Effector memory CD4-positive, alpha-beta T cell (primary cell): ENCODE results near the gene MGAT4D.

Experiments
- DNase-seq, 3 donors: peaks; one replicate each; pipeline ENCODE4 v3.0.0-alpha.2; 2020
- H3K27ac ChIP-seq: 2 replicates; pipeline ENCODE4 v1.7.0; 2013; ENCODE audit warnings: mild to moderate bottlenecking, low read length, moderate library complexity; ENCODE audit not compliant: insufficient read depth, poor library complexity, severe bottlenecking
- H3K27me3 ChIP-seq: replicated peaks from 2 replicates; pipeline ENCODE4 v1.7.0; 2013; ENCODE audit warnings: mild to moderate bottlenecking, low read length; ENCODE audit not compliant: insufficient read depth, control insufficient read depth, poor library complexity, severe bottlenecking
- H3K36me3 ChIP-seq: 2 replicates; pipeline ENCODE4 v1.7.0; 2013; ENCODE audit warnings: mild to moderate bottlenecking, low read length, moderate library complexity; ENCODE audit not compliant: control insufficient read depth, insufficient read depth
- H3K4me1 ChIP-seq: 2 replicates; pipeline ENCODE4 v1.7.0; 2013; ENCODE audit warnings: low read length, mild to moderate bottlenecking; ENCODE audit not compliant: control insufficient read depth, insufficient read depth, poor library complexity, severe bottlenecking
- H3K4me3 ChIP-seq: 2 replicates; pipeline ENCODE4 v1.7.0; 2013; ENCODE audit warnings: low read length, low read depth, mild to moderate bottlenecking; ENCODE audit not compliant: insufficient read depth, poor library complexity, severe bottlenecking
- H3K9me3 ChIP-seq: 2 replicates; pipeline ENCODE4 v1.7.0; 2013; ENCODE audit warnings: mild to moderate bottlenecking, low read length, moderate library complexity; ENCODE audit not compliant: control insufficient read depth

Gene MGAT4D

DNA sequence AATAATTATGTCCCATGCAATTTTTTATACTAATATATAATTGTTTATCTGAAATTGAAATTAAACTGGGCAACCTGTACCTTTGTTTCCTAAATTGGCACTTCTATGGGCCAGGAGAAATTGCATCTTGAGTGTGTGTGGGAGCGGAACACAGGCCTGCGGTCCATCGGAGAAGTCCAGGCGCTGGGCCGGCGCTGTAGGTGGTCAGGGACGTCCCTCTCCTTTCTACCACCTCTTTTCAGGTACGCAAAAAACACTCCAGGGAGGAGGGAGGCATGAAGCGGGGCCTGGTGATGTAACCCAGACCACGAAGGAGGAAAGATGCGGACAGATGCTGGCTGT is 717 bp downstream of the MGAT4D start:
- no peaks in the 10 kb centered on the region for H3K9me3 ChIP-seq
- no peak for DNase-seq
- H3K27me3 ChIP-seq: peaks cover 25% of the 10 kb centered on the region
- no peak overlapping the region for H3K4me3 ChIP-seq
- H3K4me1 ChIP-seq: peaks cover 3% of the 10 kb centered on the region
- H3K27ac ChIP-seq: no peak overlapping the region
- H3K36me3 ChIP-seq: no peaks in the 10 kb centered on the region

DNA sequence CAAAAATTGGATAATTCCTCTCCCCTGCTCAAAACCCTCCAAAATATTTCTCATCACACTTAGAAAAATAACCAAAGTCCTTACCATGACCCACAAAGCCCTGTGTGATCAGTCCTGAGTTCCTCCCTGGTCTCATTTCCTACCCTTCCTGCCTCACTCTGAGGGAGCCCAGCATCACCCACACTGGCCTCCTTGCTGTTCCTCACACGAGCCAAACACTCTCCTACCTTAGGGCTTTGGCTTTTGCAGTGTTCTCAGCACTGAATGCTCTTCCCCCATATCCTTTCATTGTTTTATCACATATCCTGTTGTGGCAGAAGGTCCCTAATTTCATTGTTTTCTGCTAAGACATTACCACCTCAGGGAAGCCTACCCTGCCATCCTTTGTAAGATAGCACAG is 12.2 kb downstream of the MGAT4D start:
- H3K9me3 ChIP-seq: no peaks in the 10 kb centered on the region
- no peaks in the 10 kb centered on the region for H3K4me1 ChIP-seq
- no peaks in the 10 kb centered on the region for H3K36me3 ChIP-seq
- no peak overlapping the region for H3K27ac ChIP-seq
- H3K4me3 ChIP-seq: no peak overlapping the region
- DNase-seq: no peak
- no peaks in the 10 kb centered on the region for H3K27me3 ChIP-seq

DNA sequence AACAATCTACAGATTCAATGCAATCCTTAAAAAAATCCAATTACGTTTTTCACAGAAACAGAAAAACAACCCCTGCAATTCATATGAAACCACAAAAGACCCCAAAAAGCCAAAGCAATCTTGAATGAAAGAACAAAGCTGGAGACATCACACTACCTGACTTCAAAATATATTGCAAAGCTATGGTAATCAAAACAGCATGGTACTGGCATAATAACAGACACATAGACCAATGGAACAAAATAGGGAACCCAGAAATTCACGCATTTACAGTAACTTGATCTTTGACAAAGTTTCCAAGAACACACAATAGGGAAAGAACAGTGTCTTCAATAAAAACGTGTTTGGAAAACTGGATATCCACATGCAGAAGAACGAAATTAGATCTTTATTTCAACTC is 14.6 kb downstream of the MGAT4D start:
- H3K27ac ChIP-seq: no peak overlapping the region
- no peaks in the 10 kb centered on the region for H3K9me3 ChIP-seq
- no peaks in the 10 kb centered on the region for H3K4me1 ChIP-seq
- no peaks in the 10 kb centered on the region for H3K27me3 ChIP-seq
- H3K4me3 ChIP-seq: no peak overlapping the region
- DNase-seq: no peak
- H3K36me3 ChIP-seq: no peaks in the 10 kb centered on the region

DNA sequence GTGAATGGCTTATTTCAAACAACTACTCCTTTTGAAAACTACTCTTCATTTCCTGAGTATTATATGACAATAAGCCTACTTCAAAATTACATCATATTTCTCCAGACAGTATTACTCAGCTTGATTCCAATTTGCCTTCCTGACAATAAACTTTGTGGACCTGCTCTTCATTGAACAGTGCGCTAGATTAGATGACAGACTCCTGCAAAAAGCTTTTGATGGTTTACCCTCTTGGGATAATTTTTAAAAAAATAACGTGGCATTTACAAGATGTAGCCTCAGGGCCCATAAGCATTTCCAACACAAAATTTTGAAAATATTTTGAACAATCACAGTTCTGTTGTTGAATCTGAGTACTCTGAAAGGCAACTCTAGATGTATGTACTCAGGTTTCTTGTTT is 25.9 kb downstream of the MGAT4D start:
- Histone ChIP-seq H3K9me3 (no peaks in the 10 kb centered on the region), H3K27me3 (no peaks in the 10 kb centered on the region), H3K36me3 (no peaks in the 10 kb centered on the region), H3K4me1 (no peaks in the 10 kb centered on the region), H3K27ac (no peak overlapping the region), H3K4me3 (no peak overlapping the region)
- DNase-seq: no peak

DNA sequence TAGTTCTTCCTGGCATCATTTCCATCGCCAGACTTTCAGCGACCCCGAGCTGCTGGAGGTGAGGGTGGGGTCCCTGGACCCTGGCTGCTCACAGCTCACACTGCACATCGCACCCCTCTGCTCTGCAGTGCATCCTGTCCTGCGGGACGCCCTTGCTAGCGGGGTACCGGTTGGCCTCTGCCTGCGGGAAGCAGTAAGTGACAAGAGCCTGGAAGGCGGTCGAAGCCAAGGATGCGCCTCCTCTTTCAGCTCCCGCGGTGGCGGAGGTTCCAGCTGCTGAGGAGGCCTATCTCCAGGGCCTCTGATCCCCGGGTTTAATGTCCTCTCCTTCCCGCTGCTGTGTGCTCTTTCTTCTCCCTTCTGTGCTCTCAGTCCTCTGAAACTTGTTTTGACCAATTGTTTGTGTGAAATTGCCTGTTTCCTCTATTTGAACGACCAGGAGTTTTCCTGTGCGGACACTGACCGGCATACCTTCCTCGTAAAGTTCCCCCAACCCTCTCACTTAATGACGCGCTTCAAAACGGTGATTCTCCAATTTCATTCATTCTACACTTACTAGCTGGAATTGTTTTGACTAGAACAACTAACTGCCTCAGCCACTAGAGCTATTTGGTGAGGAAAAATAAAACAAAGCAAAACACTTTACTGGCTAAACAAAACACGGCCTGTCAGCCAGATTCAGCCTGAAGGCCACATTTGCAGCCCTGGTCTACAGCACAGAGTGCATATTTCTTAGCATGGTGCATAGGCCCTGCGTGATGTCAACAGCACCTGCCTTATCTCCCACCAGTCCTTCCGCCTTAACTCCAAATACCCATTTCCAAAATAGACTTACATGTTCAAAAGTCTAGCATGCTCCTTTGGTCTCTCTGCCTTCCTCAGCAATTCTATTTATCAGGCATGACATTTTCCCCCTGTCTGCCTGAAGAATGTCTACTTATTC is 28.0 kb downstream of the MGAT4D start:
- no peaks in the 10 kb centered on the region for H3K36me3 ChIP-seq
- no peak overlapping the region for H3K27ac ChIP-seq
- no peak overlapping the region for H3K4me3 ChIP-seq
- DNase-seq: no peak
- no peaks in the 10 kb centered on the region for H3K27me3 ChIP-seq
- H3K4me1 ChIP-seq: no peaks in the 10 kb centered on the region
- no peaks in the 10 kb centered on the region for H3K9me3 ChIP-seq

DNA sequence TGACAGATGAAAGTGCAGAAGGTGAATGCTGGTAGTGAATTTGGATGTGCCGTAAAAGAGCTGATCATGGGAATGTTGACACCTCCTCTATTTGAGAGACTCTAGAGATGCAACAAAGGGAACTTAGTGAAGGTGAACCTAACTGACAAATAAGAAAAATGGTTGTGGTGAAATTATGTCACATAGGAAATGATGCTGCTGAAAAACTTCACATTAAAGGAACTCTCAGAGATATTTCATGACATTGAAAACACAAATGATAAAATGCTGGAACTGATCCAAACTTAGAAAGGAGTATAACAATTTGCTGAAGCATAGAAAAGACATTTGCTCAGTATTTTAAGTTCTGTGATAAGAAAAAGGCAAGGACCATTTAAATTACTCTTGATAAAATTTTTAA is 31.9 kb downstream of the MGAT4D start:
- no peak for DNase-seq
- H3K27ac ChIP-seq: no peak overlapping the region
- H3K4me1 ChIP-seq: no peaks in the 10 kb centered on the region
- no peaks in the 10 kb centered on the region for H3K9me3 ChIP-seq
- no peaks in the 10 kb centered on the region for H3K36me3 ChIP-seq
- H3K27me3 ChIP-seq: no peaks in the 10 kb centered on the region
- no peak overlapping the region for H3K4me3 ChIP-seq

DNA sequence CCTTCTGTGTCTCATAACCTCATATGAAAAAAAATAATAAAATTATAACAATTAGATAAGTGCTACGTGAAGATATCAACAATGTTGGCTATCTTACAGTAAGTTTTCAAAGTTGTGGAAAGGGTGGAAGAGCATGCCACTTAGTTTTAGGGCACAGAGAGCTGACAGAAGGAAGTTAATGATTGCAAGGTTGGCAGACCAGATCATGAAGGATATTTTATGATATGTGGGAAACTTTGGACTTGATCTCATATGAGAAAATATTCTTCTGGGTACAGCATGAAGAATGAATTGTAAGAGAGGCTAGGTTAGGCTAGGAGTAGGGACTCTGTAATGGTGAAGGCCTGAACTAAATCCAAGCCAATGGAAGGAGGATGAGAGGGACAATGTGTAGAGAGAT is 34.5 kb downstream of the MGAT4D start:
- no peaks in the 10 kb centered on the region for H3K4me1 ChIP-seq
- H3K9me3 ChIP-seq: no peaks in the 10 kb centered on the region
- no peak for DNase-seq
- no peaks in the 10 kb centered on the region for H3K36me3 ChIP-seq
- no peak overlapping the region for H3K27ac ChIP-seq
- H3K27me3 ChIP-seq: no peaks in the 10 kb centered on the region
- no peak overlapping the region for H3K4me3 ChIP-seq

DNA sequence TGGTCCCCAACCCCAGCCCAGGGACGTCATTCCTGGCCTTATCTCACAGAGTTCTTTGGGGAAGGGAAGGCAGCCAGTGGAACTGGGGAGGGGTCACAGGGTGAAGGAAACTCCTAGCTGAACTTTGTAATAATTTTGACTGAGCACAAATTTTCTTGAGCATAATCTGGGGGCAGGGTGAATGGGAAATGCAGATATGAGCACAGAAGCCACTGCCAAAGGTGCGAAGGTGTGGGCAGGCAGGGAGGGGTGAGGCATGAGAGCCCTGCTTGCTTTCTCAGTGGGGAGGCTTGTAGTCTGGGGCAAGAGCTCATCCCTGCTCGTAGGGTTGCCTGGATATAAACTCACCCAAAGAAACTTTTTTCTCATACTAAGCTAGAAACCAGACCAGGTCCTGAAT is 34.9 kb downstream of the MGAT4D start:
- no peak for DNase-seq
- Histone ChIP-seq H3K36me3 (no peaks in the 10 kb centered on the region), H3K4me1 (no peaks in the 10 kb centered on the region), H3K4me3 (no peak overlapping the region), H3K9me3 (no peaks in the 10 kb centered on the region), H3K27ac (no peak overlapping the region), H3K27me3 (no peaks in the 10 kb centered on the region)

DNA sequence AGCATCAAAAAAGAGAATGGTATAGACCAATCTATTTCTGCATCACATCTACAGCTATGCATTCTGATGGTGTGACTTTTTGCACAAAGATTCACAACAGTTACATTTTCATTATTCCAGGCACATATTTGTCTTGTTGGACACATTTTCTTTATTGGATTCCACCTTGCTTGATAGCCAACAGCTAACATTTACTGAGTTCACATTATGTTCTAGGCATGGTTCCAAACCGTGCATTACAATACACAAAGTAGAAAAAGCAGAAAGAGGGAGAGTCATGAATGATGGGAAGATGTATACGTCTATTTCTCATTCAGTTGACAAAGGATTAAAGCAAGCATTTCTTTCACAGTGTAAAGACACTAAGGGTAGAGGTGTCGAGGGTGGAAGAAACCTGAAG is 47.7 kb downstream of the MGAT4D start:
- DNase-seq: no peak
- no peaks in the 10 kb centered on the region for H3K9me3 ChIP-seq
- H3K4me1 ChIP-seq: no peaks in the 10 kb centered on the region
- no peaks in the 10 kb centered on the region for H3K27me3 ChIP-seq
- H3K27ac ChIP-seq: no peak overlapping the region
- H3K36me3 ChIP-seq: no peaks in the 10 kb centered on the region
- no peak overlapping the region for H3K4me3 ChIP-seq

DNA sequence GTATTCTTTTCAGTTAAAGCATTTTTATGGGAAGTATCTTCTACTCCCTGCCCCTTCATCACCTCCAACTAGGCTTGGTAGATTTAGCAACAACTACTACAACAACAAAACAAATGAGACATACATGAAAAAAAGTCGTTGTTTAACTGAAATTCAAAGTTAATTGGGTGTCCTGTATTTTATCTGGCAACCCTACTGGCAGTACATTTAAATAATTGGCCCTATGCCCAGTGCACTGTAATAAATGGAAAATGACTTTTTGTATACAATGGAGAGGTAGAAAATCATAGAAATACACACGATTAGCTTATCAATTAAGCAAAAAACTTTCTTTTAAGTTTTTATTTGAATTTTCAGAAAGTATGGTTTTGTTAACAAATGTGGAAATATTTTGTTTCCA is 49.3 kb downstream of the MGAT4D start:
- DNase-seq: no peak

More for the DNA sequence above, 49.3 kb downstream of the MGAT4D start:
- no peaks in the 10 kb centered on the region for H3K4me1 ChIP-seq
- no peak overlapping the region for H3K27ac ChIP-seq
- H3K36me3 ChIP-seq: no peaks in the 10 kb centered on the region
- H3K4me3 ChIP-seq: no peak overlapping the region
- H3K27me3 ChIP-seq: no peaks in the 10 kb centered on the region
- no peaks in the 10 kb centered on the region for H3K9me3 ChIP-seq
